Measurements from ENCODE around the gene DLGAP5.

DNA sequence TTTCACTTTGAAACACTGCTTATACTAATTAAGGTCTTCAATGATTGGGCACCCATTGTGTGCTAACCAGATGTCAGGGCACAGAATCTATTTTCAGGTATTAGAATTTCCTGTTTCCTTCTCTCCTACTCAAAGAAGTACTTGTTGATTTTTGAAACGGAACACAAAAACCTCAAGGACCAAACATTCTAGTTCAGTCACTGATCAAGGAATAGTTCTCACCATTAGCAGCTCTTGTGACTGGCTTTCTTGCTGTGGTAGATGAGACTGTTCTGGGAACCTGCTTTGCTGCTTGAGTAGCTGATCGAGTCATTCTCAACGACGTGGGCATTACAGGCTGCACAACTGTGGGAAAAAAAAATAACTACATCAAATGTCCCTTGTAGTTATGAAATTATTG is 11.0 kb downstream of the DLGAP5 start:
- no peak for TF ChIP-seq EZH2 (IDR thresholded peaks at IDR 0.05; ENCODE audit: low read length, missing control alignments)
- TF ChIP-seq, protein P1, sequence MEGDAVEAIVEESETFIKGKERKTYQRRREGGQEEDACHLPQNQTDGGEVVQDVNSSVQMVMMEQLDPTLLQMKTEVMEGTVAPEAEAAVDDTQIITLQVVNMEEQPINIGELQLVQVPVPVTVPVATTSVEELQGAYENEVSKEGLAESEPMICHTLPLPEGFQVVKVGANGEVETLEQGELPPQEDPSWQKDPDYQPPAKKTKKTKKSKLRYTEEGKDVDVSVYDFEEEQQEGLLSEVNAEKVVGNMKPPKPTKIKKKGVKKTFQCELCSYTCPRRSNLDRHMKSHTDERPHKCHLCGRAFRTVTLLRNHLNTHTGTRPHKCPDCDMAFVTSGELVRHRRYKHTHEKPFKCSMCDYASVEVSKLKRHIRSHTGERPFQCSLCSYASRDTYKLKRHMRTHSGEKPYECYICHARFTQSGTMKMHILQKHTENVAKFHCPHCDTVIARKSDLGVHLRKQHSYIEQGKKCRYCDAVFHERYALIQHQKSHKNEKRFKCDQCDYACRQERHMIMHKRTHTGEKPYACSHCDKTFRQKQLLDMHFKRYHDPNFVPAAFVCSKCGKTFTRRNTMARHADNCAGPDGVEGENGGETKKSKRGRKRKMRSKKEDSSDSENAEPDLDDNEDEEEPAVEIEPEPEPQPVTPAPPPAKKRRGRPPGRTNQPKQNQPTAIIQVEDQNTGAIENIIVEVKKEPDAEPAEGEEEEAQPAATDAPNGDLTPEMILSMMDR (conservative IDR thresholded peaks at IDR 0.05 in 1 of 2, IDR thresholded peaks at IDR 0.05 in 1 of 2; ENCODE audit: low read depth in 1 of 2, low read length in 2 of 2), result no peak
